NCI-H748 (cell line): ENCODE results near the gene MED16.

Experiments used
- DNase-seq: peaks from one replicate; lab custom pipeline; 2025; ENCODE audit not compliant: unreplicated experiment; lab: John Stamatoyannopoulos, UW

Gene MED16

DNA sequence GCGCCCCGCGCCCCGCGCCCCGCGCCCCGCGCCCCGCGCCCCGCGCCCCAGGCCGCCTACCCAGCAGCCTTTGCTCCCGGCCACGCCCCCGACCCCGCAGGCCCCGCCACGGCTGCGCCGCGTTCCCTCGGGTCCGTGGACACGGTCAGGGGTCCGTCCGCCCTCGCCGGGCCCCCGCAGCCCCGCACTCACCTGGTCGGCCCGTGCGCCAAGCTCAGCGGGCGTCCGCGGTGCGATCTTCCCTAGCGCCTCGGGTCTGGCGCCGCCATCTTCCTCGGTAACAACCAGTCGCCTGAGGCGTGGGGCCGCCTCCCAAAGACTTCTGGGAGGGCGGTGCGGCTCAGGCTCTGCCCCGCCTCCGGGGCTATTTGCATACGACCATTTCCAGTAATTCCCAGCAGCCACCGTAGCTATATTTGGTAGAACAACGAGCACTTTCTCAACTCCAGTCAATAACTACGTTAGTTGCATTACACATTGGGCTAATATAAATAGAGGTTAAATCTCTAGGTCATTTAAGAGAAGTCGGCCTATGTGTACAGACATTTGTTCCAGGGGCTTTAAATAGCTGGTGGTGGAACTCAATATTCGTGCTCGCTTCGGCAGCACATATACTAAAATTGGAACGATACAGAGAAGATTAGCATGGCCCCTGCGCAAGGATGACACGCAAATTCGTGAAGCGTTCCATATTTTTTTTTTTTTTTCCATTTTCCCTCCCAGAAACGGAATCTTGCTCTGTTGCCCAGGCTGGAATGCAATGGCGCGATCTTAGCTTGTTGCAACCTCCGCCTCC, at the start of gene MED16, which contains the start of gene RNU6-9:
Gene MED16 (minus strand): TSS at position 294 of the 796 bp plus-strand sequence. CDS start 2,056 bp downstream, outside the sequence.
Gene RNU6-9 (plus strand): TSS at position 591 of the 796 bp plus-strand sequence.
- DNase-seq: peak; percentile 90

DNA sequence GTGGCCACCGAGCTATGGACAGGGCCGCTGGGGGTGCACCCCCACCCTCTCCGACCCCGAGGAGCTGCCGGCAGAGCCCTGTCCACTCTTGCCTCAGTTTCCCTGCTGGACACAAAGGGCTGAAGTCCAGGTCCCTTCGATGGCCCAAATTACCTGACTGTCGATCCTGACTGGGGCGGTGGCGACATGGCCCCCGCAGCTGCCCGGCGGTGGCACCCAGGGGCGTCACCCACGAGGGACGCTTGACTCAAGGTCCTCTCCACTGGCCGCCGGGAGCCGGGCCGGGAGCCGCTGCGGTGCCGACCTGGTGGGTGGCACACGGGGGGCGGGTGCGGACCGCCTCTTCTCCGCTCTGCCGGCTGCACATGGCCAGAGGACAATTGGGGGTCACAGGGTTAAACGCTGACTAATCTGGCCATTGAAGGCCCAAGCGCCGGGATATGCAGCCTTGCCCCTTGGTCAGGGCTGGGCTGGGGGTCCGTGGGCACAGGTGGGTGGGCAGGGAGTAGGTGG, 49.2 kb upstream of the MED16 start:
- DNase-seq: no peak

DNA sequence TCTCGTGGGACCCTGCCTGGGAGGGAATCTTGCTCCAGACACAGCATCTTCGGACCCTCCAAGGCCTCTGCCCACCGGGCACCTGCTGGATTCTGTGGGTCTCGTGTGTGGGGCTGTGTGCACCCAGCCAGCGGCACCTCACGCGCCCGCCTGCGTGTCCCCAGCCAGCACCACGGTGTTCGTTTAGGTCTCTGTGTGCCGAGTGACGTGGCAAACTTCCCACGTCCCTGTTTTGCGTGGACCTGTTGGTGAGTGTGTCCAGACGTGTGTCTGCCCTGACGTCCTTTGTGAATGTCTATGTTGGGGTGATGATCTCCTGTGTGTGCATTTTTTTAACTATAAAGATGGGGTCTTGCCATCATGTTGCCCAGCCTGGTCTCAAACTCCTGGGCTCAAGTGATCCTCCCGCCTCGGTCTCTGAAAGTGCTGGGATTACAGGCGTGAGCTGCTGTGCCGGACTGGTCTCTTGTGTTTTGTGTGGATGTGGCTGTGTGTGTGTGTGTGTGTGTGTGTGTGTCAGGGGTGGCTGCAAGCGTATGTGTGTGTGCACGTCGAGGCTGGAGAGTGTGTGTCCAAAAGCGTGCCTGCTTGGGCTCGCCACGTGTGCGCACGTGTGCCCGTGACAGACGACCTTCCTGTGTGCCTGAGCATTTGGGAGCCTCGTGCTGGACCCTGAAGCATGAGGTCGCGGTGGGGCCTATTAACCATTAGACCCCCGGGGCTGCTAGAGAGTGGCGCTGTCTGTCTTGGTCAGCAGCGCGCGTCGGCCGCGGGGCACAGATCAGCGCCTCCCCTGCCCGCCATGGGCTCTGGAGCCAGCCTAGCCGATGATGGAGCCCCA, 48.5 kb upstream of the MED16 start:
- DNase-seq: no peak

GRCh38 chr19:940591-941291, 47.8 kb upstream of the MED16 start:
- peak; percentile 68 for DNase-seq

GRCh38 chr19:939922-940321, 46.9 kb upstream of the MED16 start:
- no peak for DNase-seq

DNA sequence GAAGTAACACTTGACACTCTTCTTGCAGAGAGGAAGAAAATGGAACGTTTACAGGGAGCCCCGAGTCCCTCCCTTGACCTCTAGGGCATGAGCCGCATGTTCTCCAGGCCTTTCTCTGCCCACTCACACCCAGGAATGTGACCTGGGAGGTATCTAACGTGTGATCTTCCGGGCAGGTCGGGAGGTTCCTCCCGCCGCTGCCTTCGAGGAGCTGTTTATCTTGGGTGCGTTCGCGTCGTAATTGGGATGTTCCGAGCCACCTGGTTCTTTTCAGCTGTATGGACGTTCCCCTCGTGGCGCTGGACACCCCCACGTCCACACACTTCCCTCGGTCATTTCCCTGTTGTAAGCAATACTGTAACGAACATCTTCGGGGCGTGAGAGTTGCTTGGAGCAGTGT, 46.5 kb upstream of the MED16 start:
- no peak for DNase-seq

DNA sequence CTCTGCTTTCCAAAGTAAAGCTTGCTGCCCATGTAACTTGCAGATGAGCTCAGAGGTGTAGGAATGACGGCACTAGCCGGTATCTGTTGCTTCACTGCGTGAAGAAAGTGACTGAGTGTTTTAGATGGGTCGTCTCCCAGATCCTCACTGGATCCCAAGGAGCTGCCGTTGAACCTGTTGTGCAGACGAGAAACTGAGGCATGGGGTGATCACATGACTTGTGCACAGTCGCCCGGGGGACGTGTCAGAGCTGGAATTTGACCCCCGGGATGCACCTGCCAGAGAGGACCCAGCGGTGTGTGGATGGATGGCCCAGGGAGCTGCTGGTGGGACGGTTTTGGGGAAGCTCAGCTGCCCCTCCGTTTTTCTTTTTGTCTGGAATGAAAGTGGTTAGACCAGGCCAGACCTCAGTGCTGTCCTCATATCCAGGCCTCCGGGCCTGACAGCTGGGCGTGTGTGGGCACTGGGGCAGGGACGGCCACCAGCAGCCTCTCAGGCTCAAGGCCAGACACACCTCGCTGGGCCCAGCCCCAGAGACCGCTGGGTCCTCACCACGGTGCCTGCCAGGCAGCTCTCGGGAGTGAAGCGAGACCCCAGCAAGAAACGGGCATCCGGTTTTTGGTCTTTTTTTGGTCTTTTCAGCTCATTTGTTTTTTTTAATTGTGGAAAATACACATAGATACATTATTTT, 45.4 kb upstream of the MED16 start:
- DNase-seq: no peak

DNA sequence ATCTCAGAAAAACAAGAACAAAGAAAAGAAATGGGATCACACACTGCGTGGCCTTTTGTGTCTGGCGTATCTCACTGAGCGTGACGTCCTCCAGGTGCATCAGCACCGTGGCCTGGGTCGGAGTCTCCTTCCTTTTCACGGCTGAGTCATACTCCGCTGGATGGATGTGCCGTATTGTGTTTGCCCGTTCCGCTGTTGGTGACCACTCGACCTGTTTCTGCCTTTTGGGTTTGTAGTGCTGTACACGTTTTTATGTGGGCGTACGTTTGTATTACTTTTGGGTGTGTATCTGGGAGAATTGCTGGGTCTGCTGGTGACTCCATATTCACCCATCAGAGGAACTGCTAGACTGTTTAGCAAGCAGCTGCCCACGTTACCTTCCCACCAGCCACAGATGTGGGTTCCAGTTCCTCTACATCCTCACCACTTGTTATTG, 44.3 kb upstream of the MED16 start:
- no peak for DNase-seq

GRCh38 chr19:936175-936546, 43.2 kb upstream of the MED16 start:
- no peak for DNase-seq

GRCh38 chr19:934865-935479, 42.0 kb upstream of the MED16 start:
- DNase-seq: peak; percentile 16

GRCh38 chr19:934197-934840, 41.3 kb upstream of the MED16 start:
- DNase-seq: no peak

DNA sequence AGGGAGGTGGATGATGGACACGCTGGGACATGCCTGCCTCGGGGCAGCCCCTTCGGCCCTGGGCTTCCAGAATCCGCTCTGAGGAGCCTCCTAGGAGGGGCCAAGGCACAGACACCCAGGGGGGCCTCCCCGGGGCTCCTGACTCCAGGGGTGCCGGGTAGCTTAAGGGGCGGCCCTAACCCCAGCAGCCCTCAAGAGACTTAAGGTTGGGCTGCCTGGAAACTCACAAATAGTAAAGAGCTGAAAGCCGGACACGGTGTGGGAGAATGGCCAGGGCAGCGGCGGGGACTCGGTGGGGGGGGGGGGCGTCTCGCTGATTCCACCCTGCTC, 40.5 kb upstream of the MED16 start:
- DNase-seq: no peak

- no peak for DNase-seq
These were observed 39.9 kb upstream of the MED16 start for GRCh38 chr19:932648-933552.

DNA sequence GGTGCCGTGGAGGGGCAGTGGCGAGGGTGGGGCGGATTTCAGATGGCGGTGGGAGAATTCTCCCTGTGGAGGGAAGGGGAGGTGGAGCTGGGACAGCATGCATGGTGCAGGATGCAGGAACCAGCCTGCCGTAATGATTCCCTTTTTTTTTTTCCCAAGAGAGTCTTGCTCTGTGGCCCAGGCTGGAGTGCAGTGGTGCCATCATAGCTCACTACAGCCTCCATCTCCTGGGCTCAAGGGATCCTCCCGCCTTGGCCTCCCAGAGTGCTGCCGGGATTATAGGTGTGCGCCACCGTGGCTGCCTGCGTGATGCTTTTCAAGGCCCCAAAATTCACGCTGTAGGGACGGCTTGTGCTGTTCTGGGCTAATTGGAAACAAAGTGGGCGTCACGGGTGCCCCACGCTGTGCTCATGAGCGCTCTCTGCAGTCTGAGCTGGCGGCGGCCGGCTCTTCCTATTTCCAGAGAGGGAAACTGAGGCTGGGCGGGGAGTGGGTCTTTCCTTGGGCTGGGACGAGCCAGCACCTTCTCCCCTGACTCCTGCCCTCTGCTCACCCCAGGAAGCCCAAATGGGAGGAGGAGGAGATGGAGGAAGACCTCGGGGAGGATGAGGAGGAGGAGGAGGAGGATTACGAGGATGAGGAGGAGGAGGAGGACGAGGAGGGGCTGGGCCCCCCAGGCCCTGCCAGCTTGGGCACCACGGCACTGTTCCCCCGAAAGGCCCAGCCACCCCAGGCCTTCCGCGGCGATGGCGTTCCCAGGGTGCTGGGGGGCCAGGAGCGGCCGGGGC, 39.1 kb upstream of the MED16 start:
- DNase-seq: no peak

- DNase-seq: no peak
These were observed 36.9 kb upstream of the MED16 start for GRCh38 chr19:929891-930258.

- DNase-seq: no peak
These were observed 36.4 kb upstream of the MED16 start for GRCh38 chr19:929203-929890.

DNA sequence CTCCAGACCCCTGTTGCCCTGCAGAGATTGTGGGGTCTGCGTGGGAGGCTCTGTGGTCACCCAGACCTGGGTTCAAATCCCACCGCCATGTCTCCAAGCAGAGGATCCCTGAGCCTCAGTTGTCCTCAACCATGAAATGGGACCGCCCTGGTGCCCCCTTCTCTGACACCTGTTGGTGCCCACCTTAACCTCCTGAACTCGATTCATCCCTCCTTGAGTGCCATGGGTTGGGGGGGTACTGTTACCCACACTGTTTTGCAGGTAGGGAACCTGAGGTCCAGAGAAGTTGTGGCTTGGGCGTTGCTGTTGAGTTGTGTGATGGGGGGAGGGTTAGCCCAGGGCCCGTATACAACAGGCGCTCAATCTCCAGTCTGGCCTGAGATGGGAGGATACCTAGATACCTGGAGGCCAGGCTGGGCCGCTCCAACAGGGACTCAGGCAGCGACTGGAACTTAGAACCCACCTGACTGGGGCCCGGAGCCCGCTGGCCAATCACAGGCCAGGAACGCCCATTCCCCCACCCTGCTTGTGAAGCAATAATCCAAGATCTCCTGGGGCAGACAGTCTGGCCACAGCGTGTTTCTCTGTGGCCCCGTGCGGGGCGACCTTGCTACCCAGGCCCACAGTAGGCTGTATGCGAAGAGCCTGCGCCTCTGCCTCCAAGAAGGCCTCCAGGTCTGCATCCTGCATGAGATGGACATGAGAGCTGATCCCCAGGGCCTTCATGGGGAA, 35.6 kb upstream of the MED16 start:
- no peak for DNase-seq
